DMS53 treated with DMSO at 0.1 percent for 48 hours (cell line): Measurements from ENCODE around the gene DOK7.

Source experiments
- DNase-seq: peaks from one replicate; lab custom pipeline; 2025; ENCODE audit not compliant: unreplicated experiment; lab: John Stamatoyannopoulos, UW

Gene DOK7

DNA sequence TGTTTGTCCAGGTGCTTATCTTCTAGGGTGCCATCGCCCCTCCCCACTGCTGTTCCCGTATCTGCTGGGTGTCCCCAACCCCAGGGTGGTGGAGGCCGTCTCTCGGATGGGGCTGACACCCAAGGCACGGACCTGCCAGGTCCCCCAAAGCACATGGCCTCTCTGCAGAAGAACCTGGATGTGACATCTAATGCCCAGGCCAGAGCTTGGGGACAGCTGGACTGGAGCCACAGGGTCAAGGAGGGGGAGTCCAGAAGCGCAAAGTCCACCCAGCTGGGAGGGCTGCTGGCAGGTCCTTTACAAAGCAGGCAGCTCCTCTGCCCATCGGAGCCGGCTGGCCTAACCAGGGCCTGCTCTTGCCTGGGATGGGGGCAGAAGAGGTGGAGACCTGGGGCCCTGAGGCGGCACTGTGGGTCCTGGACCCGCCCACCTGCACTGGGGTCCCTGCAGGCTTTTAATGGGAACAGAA, 751 bp upstream of the DOK7 start:
- DNase-seq, result no peak

DNA sequence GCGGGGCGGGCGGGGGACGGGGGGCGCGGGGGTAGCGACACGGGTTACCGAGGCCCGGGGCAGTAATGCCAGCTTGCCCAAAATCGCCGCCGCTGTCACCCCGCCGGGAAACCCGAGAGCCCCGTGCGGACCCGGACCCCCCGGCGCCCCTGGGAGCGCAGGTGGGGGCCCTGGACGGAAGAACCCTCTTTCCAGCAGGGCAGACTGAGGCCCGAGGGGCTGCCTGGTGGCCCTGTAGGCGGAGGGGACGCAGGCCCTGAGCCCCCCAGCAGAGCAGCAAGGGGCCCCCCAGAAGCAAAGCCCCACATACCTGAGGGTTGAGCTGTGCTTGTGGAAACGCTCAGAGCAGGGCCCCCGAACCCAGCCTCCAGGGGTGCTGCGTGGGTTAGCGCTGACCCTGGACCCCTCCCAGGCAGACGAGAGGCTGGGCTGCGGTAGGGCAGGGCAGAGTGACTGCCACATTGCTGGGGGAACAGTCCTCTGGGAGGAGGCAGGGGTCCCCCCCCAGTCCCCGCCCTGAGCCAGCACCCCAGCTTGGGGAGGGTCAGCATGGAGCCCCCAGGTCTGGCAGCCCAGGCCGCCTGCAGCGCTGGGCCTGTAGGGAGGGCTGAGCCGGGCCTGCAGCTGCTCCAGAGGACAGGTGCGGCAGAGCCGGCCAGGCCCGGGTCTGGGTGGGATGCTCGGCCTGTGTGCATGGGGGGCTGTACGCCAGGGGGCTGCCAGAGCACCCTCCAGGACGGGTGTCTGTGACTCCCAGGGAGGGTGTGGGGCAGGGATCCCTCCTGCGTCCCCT, 646 bp downstream of the DOK7 start:
- no peak for DNase-seq

DNA sequence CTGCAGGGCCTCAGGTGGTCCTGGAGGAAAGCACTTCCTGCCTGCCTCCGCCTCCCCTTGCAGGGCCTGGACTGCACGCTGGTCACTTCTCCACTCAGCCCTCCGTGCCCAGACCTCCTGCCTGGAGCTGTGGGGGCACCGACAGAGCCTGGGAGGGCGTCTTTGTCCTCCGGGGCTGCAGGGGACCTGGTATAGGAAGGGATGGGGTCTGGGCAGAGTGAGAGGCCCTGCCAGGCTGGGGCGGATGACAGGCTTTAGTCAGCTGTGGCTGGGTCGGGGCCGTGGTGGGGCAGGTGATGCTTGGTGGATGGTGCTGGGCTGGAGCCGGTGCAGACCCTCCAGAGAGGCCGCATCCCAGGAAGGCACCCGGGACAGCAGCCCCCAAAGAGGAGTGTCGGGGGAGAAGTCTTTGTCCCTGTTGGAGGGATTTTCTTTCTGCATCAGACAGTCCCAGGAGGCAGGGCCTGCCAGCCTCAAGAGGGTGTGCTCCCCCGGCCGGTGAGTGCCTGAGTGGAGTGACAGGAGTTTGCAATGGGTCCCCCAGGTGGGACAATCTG, 1.3 kb downstream of the DOK7 start:
- no peak for DNase-seq

DNA sequence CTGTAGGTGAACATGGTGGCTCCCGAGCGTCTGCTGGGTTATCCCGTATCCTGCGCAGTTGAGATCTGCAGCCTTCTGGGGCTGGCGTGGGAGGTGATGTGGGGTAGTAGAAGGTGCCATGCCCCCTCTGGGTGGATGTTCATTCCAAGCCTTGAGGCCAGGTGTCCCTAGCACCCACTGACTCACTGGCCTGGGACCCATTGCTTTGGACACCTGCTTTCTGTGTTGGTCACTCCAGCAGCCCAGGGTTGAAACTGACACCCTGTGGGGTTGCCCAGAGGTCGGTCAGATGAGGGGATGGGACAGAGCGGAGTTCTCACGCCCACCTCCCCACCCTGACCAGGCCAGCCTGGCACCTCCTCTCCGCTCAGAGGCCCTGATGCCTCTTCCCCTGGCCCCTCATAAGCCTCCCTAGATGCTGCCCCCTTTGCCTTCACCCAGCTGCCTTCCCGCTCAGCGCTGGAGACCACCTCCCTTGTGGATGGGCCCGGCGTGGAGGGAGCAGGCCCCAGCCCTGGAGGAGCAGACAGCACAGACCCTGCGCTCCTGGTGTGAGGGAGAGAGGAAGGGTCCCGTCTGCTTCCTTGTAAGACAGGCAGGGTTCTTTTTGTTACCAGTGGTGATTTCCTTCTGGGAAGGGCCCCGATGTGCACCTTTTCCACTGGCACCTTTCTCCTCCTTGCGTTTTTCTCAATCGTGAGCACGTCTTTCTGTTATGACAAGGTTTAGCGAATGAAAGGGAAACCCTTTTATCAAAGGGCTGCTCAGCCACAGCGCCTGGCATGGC, 2.0 kb downstream of the DOK7 start:
- no peak for DNase-seq

DNA sequence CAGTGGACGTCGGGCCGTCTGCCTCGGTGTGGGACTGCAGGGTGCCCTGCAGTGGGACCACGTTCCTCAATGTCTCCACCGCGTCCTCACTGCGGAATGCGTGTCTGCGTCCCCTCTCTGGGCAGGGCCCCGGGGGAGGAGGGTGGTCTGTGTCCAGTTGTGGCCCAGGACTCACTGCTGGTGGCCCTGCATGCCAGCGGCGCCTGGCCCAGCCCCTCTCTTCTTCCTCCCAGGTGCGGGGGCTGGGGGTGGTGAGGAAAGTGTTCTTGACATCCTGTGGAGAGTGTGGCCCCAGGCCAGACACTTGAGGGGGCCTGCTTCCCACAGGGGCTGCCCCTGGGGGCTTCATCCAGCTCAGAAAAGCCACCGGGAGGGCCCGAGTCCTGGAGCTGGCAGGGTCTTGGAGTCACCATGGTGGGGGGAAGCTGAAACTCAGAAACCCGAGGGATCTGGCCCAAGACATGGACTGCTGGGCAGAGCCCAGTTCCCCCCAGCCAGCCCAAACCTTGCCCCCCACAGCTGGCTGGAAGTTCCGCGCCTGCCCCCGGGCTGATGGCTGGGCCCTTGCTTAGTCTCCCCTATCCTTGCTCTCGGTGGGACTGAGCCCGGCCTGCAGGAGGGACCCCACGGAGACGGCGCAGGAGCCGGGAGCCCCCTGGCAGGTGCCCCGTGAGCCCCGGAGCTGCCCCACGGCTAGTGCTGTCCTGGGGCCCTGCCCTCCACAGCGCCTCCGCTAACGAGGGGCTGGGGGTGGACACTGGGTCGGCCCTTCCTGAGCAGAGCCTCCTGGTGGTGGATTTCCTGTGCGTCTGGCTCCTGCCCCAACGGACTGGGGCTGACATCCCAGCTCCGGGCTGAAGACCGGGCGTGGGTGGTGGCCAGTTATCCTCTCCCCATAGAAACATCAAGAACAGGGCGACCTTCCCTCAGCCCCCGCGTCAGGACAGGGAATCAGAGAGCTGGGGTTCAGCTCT, 2.9 kb downstream of the DOK7 start:
- DNase-seq, result no peak

DNA sequence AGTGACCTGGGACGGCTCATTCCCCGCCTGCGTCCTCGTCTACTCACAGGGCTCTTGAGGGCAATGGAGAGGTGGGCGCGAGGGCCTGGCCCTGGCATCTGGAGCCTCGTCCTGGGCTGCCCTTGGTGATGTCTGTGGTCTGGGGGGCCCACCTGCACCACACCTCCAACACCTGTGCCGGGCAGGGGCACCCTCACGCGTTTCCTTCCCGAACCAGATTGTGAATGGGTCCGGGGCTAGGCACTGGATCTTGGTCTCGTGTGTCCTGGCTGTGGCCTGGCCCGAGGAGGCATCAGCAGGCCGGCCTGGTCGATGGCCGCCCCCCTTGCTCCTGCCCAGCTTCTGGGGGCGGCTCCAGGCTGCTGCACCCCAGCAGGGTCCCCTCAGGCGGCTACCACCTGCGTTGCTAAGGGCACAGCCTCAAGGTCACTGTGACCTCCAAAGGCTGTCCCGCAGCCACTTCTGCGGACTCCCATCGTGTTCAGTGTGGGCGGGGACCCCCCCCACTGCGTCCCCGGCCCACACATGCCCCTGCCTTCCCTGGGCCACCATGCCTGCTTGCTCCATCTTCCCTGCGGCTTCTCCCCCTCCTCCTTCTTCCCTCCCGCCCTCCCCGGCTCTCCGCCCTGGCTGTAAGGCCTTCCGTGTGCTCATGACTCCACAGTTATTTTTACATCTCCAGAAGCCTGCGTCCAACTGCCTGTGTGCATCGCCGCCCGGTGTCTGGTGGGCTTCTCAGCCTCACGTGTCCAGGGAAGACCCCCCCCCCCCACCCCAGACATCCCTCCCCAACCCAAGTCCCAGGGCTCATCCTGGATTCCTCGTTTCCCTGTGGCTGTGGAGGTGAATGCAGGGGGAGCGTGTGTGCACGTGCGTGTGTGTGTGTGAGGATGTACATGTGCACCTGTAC, 3.8 kb downstream of the DOK7 start:
- no peak for DNase-seq

DNA sequence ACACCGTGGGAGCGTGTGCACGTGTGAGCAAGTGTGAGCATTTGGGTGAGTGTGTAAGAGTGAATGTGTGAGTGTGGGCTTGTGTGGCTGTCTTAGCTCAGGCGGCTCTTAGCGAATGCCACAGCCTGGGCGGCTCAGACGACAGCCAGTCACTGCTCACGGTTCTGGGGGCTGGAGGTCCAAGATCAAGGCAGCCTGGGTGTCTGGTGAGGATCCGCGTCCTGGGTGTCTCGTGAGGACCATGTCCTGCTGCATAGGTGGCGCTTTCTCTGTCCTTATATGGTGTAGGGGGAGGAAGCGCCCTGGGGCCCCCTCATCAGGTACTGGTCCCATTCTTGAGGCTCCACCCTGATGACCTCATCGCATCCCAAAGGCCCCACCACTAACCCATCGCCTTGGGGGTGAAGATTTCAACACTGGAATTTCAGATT, 4.5 kb downstream of the DOK7 start:
- DNase-seq, result no peak

DNA sequence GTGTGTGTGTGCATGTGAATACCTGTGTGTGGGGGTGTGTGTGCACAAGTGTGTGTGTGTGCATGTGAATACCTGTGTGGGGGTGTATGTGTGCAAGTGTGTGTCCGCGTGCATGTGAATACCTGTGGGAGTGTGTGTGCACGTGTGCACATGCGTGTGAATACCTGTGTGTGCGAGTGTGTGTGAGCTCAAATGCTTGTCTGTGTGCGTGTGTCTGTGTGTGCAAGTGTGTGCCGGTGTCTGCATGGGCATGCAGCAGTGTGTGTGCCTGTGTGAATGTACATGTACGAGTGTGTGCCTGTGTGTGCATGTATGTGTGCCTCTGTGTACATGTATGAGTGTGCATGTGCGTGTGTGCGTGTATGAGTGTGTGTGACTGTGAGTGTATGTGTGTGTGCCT, 5.0 kb downstream of the DOK7 start:
- no peak for DNase-seq

DNA sequence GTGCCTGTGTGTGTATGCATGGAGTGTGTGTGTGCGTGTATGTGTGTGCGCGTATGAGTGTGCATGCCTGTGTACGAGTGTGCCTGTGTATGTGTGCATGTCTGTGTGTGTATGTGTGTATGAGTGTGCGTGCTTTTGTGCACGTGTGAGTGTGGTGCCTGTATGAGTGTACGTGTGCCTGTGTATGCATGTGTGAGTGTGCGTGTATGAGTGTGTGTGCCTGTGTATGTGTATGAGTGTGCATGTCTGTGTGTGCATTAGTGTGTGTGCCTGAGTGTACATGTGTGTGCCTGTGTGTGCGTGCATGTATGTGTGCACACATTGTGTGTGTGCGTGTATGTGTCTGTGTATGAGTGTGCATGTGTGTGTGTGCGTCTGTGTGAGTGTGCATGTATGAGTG, 5.7 kb downstream of the DOK7 start:
- DNase-seq, result no peak

DNA sequence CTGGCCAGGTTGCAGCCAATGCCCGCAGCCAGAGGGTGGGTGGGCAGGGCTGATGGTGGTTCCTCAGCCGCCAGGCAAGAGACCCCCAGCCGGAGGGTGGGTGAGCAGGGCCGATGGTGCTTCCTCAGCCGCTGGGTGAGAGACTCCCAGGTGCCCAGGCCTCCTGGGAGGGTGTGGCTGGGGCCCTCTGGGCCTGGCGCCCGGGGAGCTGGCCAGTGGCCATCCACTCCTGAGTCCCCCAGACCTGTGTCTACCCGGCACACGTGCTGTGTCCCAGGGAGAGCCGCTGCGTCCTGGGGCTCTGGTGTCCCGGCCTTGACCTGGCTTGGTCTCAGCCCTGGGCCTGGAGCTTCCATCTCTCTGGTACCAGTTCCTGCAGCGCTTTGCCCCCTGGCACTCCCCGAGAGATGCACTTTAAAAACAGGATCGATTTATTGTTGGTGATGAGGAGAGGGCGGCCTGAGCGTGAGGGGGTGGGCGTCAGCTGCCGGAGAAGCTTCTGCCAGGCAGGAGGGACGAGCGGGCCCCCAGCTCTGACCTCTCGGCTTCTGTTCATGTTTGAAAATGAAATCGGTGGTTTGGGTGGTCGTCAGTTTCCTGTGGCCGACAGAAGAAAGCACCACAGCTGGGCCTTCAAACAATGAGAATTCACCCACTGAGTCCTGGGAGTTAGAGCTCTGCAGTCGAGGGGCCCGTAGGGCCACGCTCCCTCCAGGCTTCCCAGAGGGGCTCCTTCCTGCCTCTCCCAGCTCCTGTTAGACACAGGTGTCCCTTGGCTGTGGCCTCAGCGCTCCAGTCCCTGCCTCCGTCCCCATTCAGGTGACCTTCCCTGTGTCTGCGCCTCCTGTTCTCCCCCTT, 6.5 kb downstream of the DOK7 start:
- DNase-seq, result no peak

DNA sequence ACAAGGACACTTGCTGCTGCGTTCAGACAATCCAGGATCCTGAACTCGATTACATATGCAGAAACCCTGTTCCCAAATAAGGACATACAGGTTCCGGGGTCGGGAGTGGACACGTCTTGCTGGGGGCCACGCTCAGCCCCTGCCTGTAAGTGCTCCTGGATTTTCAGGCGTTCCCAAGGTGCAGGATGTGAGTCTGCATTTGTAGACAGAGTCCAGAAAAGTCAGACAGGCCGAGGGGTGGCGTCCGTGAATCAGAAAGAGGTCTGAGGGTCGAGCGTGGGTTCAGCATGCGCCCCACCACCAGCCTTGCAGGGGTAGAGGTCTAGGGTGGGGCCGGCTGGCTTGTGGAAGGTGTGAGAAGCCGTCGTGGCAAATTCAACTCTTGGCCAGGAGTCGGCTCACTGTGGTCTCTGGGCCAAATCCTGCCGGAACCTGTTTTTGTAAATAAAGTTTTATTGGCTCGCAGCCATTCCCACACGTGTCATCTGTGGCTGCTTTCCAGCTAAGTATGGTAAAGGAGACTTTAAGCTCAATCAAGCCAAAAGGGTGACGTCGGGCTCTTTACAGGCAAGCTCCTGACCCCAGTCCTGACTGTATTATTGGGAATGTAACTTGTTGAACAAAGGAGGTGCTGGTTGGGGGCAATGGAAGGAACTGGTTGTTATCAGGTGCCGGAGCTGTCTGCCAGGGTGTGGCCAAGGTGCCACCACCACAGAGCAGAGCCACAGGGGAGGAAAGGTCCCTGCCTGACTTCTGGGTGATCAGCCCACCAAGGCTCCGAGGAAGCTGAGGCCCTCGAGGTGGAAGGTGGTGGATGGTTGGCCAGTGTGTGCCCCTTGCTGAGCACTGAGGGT, 7.4 kb downstream of the DOK7 start:
- DNase-seq, result no peak

DNA sequence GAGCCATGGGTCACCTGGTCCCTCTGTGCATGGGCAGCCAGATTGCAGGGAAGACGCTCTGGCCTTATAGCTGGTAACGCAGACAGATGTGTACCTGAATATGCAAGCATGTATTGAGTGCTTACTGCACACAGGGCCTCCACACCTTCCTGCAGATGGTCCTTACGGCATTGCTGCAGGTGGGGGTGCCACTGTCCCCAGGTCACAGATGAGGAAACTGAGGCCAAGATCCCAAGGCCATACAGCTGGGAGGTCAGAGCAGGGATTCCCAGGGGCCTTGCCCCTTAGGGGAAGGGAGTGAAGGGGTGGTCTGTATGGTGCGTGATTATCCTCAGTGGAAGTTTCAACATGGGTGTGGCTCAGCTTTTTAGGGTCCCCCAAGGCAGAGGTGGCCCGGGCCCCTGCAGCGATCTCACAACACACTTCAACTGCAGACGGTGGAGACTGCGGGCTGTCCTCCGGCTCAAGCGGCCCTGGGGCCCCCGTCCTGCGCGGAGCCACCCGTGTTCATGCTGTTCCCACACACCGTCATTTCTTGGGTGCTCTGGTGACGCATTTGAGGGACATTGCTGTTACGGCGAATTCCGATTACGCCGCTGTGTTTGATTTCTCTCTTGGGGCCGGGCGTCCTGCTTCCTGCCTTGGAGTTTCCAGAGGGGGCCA, 8.1 kb downstream of the DOK7 start:
- DNase-seq, result no peak

DNA sequence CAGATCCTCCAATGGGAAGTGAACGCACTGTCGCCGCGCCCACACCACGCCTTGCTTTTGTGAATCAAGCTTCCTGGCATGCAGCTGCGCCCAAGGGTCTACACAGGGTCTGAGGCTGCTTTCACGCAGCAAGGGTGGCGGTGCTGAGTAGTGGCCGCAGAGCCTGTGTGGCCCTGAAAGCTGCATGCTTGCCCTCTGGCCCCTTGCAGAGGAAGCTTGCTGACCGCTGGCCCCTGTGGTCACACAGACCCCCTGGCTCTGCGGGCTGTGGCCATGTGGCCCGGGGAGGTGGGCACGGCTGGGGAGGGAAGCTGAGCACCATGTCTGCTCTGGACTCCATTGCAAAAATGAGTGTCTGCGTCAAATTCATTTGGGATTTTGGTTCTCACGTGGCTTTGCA, 8.8 kb downstream of the DOK7 start:
- DNase-seq, result no peak

DNA sequence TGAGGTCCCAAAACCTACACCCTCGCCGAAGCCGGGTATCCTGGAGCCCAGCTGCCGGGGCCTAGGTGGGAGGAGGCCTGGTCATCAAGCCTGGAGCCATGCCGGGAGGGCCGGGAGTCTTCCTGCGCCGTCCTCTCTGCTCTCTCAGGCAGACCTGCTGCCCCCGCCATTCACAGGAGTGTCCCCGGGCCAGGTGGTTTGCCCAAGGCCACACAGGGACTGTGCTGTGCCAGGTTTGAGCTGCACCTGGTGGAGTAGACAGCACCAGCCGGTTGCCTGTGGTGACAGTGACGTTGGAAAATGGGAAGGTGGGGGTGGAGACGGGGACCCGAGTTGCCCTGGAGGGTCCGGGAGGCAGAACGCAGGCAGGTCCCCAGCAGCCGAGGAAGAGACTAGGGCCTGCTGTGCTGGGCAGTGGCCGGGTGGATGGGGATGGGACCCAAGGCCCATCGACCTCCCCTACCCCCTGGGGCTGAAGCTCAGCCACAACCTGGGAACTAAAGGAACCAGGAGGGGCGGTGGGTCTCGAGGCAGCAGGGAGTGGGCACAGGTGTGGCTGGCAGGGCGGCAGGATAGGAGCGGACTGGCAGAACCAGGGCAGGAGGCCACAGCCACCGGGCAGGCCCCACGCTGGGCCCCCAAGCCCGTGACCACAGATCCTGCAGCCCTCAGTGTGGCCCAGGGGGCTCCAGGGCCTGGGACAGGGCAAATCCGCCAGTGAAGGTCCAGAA, 9.5 kb downstream of the DOK7 start:
- no peak for DNase-seq

DNA sequence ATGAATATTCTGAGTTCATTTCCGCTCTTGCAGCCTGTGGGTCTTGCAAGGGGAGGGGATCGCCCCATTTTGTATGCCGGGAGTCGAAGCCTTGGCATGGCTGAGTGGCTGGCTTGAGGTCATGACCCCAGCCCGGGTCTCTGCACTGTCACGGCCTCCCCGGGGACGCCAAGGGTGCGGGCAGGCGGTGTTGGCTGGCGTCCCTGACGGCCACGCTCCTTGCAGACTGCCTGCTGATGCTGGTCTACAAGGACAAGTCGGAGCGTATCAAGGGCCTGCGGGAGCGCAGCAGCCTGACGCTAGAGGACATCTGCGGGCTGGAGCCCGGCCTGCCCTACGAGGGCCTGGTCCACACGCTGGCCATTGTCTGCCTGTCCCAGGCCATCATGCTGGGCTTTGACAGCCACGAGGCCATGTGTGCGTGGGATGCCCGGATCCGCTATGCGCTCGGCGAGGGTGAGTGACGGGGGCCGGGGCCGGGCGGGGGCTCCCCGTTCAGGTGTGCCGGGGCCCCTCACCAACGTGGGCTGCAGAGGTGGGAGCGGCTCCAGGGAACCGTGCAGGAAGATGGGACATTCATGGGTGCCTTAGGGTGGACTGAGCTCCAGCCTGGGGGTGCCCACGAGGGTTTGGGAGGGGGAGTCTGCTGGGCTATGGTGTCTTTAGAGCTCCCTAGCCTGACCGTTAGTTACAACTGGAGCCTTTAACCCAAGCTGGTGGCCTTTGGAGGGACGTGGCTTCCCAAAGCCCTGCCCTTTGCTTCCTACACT, 10.3 kb downstream of the DOK7 start:
- DNase-seq, result no peak
